Globus pallidus (tissue), 1 donor: ENCODE measurements around the gene CRX.
"Not testable (repeated sequence)": the region's sequence is repeated elsewhere in the genome, so short reads cannot be mapped to it uniquely, and the experiment has no call there.

Experiments
- DNase-seq: peaks from one replicate; pipeline ENCODE4 v3.0.0-alpha.2; 2015; ENCODE audit warnings: low spot score

CRX gene

DNA sequence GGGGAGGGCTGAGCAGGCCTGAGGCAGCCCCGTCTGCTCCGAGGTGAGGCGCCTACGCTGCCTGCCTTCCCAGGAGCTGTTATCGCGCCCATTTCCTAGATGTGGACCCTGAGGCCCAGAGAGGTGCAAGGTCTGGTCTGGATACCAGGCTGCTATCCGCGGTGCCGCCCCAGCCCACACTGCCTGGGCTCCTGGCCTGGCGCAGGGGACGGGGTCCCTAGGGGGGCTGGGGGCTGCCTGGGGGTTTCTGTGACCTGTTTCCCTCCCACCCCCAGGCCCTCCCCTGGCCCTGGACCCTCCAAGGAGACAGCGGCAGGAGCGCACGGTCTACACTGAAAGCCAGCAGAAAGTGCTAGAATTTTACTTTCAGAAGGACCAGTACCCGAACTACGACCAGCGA is 38.1 kb downstream of the CRX start:
- DNase-seq: not testable (repeated sequence)

GRCh38 chr19:47860602-47861297 is 39.0 kb downstream of the CRX start:
- DNase-seq: no peak

DNA sequence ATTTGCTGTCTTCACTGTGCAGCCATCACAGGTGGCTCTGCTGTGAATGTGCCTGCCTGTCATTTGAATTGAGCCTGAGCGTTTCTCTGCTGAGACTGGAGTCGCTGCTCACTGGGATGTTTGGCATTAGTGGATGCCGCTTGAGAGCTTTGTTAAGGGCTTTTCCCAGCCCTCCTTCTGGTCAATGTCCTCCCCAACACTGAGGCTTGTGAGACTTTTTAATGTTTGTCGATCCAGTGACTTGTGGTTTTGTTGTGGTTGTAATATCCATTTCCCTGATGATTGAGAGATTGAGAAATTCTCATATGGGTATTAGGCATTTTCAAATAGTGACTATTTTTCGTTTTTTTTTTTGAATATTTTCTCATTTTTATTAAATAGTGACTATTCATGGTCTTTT is 39.9 kb downstream of the CRX start:
- no peak for DNase-seq

DNA sequence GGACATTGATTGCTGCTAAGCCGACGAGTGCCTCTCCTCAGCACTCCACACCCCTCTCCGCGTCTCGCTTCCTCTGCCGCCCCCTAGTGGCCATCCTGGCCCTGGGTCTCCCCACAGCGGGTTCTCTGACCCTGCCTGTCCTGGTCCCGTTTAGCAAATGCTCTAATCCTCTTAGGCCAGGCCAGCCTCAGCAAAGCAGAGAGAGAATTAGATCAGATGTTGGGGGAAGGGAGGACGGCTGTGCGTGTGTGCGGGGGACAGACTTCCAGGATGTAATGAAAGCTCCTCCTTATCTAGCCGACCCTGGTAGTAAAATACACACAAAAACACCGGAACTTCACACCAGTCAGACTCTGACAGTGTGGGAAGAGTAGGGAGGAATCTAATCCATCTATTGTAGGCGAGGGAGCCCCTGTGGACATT is 41.8 kb downstream of the CRX start:
- peak; percentile 67 for DNase-seq

DNA sequence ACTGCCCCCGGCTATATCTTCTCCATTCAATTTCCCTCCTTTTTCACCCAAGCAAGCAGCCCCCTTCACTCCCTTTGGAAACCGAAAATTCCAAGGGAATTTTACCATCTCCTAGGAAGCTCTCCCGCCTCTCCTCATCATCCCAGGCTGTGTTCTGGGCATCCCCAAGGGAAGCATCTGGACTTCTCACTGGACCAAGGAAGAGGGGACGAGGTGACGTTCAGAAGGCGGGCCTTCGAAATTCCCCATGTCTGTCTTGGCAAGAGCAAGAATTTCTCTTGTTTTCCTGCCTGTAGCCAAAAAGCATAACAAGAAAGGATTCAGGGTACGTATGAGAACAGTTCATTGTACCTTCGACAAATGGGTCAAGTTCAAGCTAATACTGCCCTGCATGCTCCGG is 43.4 kb downstream of the CRX start:
- DNase-seq: no peak

- DNase-seq: no peak
Observed at GRCh38 chr19:47878906-47879305, 57.2 kb downstream of the CRX start.

DNA sequence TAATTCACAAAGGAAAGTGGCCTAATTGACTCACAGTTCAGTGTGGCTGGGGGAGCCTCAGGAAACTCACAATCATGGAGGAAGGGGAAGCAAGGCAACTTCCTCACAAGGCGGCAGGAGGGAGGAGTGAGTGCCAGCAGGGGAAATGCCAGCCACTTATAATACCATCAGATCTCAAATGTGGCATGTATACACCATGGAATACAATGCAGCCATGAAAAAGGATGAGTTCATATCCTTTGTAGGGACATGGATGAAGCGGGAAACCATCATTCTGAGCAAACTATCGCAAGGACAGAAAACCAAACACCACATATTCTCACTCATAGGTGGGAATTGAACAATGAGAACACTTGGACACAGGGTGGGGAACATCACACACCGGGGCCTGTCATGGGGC is 57.6 kb downstream of the CRX start:
- DNase-seq: not testable (repeated sequence)

GRCh38 chr19:47881757-47882156 is 60.0 kb downstream of the CRX start:
- no peak for DNase-seq

DNA sequence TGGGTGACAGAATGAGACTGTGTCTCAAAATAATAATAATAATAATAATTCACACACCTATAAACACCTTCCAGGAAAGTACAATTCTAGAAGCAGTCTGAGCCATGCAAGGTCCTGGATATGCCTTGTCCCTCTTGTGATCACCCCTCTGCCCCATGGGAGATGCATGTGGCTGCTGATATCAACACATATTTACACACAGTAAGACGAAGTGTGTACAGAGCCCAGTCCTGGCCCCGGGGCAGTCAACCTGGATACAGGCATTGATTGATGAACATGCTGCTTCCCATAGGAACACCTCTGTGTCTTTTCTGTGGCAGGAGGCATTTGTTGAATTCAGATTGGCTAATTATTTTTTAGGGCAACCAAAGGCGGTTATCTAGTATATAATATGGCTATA is 61.2 kb downstream of the CRX start:
- no peak for DNase-seq

GRCh38 chr19:47885067-47885463 is 63.3 kb downstream of the CRX start:
- no peak for DNase-seq

DNA sequence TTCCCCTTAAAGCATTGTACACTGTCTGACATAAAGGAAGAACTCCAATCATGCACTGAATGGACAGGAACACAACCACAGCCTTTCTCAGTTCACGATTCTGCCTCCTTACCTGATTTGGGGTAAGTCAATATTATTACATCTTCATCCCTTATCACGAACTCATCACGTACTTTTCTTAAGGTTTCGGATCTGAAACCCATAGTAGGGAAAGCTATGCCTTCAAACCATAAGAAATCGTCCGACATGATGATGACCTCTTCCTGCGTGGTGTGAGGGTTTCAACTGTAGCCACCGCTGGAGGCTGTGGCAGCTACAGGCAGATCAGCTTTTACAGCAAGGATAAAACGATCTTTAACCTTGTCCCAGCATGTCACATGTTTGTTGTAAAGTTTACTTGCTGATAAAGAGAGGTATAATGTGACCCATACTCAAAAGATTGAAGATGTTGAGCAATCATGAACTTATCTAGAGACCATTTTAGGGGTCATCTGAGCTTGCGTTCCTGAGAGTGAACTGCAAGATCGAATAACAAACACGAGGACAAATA is 64.3 kb downstream of the CRX start, which contains the start of gene SULT2A1:
SULT2A1 (minus strand) TSS at position 306 of the 550 bp plus-strand sequence; CDS start at position 248, 58 bp downstream.
- DNase-seq: no peak

- no peak for DNase-seq
Observed at GRCh38 chr19:47890865-47891621, 69.3 kb downstream of the CRX start.

GRCh38 chr19:47891622-47891922 is 69.8 kb downstream of the CRX start:
- no peak for DNase-seq

- DNase-seq: no peak
Observed at GRCh38 chr19:47891923-47892666, 70.4 kb downstream of the CRX start.
